ENCODE measurements around the gene SLIT3. TPM values are rescaled to one million over a fixed set of nuclear protein-coding genes. Genes with fewer than 3 reads are reported as not detected.

The SLIT3 gene
- total RNA-seq, 4 donors from 2014 or later = 0.97 to 6.1 (median 3.4) TPM

DNA sequence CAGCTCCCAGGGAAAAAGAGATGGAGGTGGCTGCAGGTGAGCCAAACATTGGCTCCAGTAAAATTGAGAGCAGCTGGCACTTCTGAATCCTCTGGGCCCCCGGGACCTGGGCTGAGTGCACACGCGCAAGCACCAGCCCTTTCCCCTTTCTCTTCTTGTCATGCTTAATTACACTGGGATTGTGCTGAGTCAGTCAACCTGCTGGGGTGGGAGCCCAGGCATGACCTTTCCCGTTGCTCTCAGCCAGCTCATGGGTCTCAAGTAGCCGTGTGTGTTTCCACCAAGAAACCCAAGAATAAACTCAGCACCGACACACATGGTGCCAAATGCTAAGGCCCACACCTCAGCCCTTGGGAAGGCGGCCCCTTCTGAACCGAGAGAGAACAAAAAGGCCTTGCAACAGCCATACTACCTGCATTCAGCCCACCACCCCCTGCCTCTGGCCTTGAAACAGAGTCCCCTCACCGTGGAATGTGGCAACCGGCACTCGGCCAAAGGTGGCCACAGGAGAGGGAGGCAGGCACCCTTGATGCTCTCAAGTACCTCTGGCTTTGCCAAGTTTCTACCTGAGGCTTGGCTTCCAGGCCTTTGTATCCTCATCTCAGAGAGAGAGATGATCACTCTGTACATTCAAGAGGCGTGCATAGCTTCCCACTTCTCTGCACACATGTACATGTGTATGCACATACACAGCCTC, 28.1 kb downstream of the SLIT3 start:
- ATAC-seq (no peak), DNase-seq (no peak)
- H3K27ac ChIP-seq = no peak overlapping the region
- H3K27me3 ChIP-seq = no peaks in the 10 kb centered on the region
- intact Hi-C loops (cut with DNase I; ENCODE audit: low total_unique reads) (no loop called here), in situ Hi-C loops (cut with MboI; ENCODE audit: low sequenced_read_pairs in 4 of 4) (no loop called here)
- H3K36me3 ChIP-seq = no peaks in the 10 kb centered on the region
- no peaks in the 10 kb centered on the region for H3K4me1 ChIP-seq
- H3K4me3 ChIP-seq = no peak overlapping the region
- H3K9me3 ChIP-seq = no peaks in the 10 kb centered on the region
- TF ChIP-seq POLR2A (IDR thresholded peaks at IDR 0.05) = no peak
- TF ChIP-seq CTCF (IDR thresholded peaks at IDR 0.05 in 4 of 5, conservative IDR thresholded peaks at IDR 0.05 in 1 of 5) = no peak

DNA sequence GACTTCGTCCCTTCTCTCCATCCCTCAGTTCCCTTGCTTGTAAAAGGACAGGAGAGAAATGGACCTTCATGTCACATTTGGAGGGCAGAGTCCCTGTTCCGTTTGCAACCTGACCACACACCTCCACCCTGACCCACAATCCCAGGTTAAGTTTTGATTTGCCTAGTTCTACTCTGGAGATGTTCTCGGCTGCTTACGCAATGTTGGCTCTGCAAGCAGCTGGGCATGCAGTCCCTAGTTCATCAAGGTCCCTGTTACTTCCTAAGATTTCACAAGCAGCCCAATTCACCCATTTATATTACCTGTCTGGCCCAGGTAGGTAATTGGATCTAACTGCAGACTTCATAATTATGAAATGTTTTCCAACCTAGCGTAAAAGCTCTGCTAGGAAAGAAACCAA, 28.8 kb downstream of the SLIT3 start:
- intact Hi-C loops (cut with DNase I; ENCODE audit: low total_unique reads) = no loop called here

DNA sequence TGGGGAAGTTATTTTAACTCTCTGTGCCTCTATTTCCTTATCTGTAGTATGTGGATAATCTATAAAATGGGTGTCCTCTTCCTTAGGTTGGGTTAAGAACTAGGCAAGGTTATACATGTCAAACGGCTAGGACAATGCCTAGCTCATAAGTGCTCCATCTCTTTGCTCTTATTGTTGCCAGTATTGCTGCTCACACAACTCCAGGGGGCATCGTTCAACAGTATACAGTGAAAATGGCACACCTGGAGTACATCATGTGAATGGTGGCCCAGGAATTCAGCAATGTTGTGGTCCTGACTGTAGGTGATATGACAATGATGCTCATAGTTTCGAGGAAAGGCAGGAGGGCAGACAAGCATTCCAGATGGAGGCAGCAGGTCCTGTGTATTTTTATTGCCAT, 30.1 kb downstream of the SLIT3 start:
- H3K27ac ChIP-seq = no peak overlapping the region
- ATAC-seq = no peak
- no peaks in the 10 kb centered on the region for H3K9me3 ChIP-seq
- no peaks in the 10 kb centered on the region for H3K4me1 ChIP-seq
- no peaks in the 10 kb centered on the region for H3K36me3 ChIP-seq
- in situ Hi-C loops (cut with MboI; ENCODE audit: low sequenced_read_pairs in 4 of 4) (no loop called here), intact Hi-C loops (cut with DNase I; ENCODE audit: low total_unique reads) (no loop called here)
- no peak for DNase-seq
- H3K4me3 ChIP-seq = no peak overlapping the region
- TF ChIP-seq CTCF (IDR thresholded peaks at IDR 0.05 in 4 of 5, conservative IDR thresholded peaks at IDR 0.05 in 1 of 5) = no peak
- TF ChIP-seq POLR2A (IDR thresholded peaks at IDR 0.05) = no peak
- no peaks in the 10 kb centered on the region for H3K27me3 ChIP-seq

More for the DNA sequence above, 28.8 kb downstream of the SLIT3 start:
- Histone ChIP-seq H3K4me1 (no peaks in the 10 kb centered on the region), H3K9me3 (no peaks in the 10 kb centered on the region), H3K4me3 (no peak overlapping the region), H3K36me3 (no peaks in the 10 kb centered on the region), H3K27ac (no peak overlapping the region), H3K27me3 (no peaks in the 10 kb centered on the region)
- no peak for ATAC-seq
- DNase-seq = no peak
- no peak for TF ChIP-seq CTCF (IDR thresholded peaks at IDR 0.05 in 4 of 5, conservative IDR thresholded peaks at IDR 0.05 in 1 of 5)
- no peak for TF ChIP-seq POLR2A (IDR thresholded peaks at IDR 0.05)
- in situ Hi-C loops (cut with MboI; ENCODE audit: low sequenced_read_pairs in 4 of 4) = no loop called here

DNA sequence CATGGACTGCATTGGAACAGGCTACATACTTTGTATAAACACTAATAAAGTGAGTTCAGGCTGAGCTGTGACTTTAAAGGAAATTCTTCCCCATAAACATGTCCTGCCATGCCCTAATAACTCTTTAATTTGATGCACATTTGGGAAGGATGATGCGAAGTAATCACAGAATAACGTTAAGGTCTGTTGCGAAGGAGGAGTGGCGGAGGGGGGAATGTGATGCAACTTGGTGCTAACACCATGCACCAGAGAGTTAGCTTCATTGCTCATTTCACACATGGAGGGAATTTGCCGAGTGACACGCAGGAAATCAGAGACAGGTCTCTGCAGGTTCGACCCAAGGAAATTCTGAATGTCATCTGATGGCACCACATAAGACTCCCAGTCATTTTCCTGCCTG, 32.9 kb downstream of the SLIT3 start:
- Histone ChIP-seq H3K27ac (no peak overlapping the region), H3K4me1 (no peaks in the 10 kb centered on the region), H3K36me3 (no peaks in the 10 kb centered on the region), H3K27me3 (no peaks in the 10 kb centered on the region), H3K9me3 (no peaks in the 10 kb centered on the region), H3K4me3 (no peak overlapping the region)
- DNase-seq (no peak), ATAC-seq (no peak)
- TF ChIP-seq CTCF (IDR thresholded peaks at IDR 0.05 in 4 of 5, conservative IDR thresholded peaks at IDR 0.05 in 1 of 5) (no peak), POLR2A (IDR thresholded peaks at IDR 0.05) (no peak)
- in situ Hi-C loops (cut with MboI; ENCODE audit: low sequenced_read_pairs in 4 of 4) = no loop called here
- intact Hi-C loops (cut with DNase I; ENCODE audit: low total_unique reads) = no loop called here

DNA sequence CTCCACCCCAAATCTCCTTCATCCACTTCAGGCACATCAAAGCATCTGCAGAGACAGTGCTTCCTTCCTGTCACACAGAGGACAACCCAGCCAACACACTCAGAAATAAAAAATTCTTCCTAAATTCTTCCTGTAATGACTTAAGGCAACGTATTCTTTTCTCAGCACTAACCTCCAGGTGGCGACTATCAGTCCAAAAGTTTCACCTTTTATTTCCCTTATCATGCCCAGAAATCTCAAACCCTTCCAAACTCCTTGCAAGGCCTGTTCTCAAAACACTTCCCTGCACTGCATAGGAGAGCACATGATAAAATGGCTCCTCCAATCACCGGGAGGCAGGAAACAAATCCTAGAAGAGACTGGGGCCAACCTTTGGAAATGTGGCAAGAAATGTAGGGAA, 35.1 kb downstream of the SLIT3 start:
- Histone ChIP-seq H3K4me3 (no peak overlapping the region), H3K27ac (no peak overlapping the region), H3K36me3 (no peaks in the 10 kb centered on the region), H3K27me3 (no peaks in the 10 kb centered on the region), H3K9me3 (no peaks in the 10 kb centered on the region), H3K4me1 (no peaks in the 10 kb centered on the region)
- no peak for ATAC-seq
- no peak for DNase-seq
- intact Hi-C loops (cut with DNase I; ENCODE audit: low total_unique reads) = no loop called here
- TF ChIP-seq CTCF (IDR thresholded peaks at IDR 0.05 in 4 of 5, conservative IDR thresholded peaks at IDR 0.05 in 1 of 5) (no peak), POLR2A (IDR thresholded peaks at IDR 0.05) (no peak)
- in situ Hi-C loops (cut with MboI; ENCODE audit: low sequenced_read_pairs in 4 of 4) = no loop called here

All from gastrocnemius medialis (tissue), 4 donors.